Activated CD4-positive, alpha-beta memory T cell treated with anti-CD3 and anti-CD28 coated beads, Interleukin-2, amount 10 ng/mL, durations not matched to agents 7 days and 5 days (primary cell): ENCODE data around the gene SPINK9. TPM values are rescaled to one million over a fixed set of nuclear protein-coding genes. Genes with fewer than 3 reads are reported as not detected.

Source experiments
- total RNA-seq, 2 experiments: library from RNA; stranded (reverse); gene quantifications; one replicate each; pipeline ENCODE4 v1.2.3, GENCODE V29; 2021

The SPINK9 gene
- total RNA-seq, 2 experiments from 2014 or later: not detected

Other genes with a start within 250 kb of the SPINK9 start
- not detected for gene SPINK14, start 167.0 kb upstream of the SPINK9 start, total RNA-seq
- not detected for gene SPINK6, start 132.5 kb upstream of the SPINK9 start, total RNA-seq
- gene MARCOL, start 97.0 kb upstream of the SPINK9 start, total RNA-seq: not detected
- gene SPINK13, start 66.8 kb upstream of the SPINK9 start, total RNA-seq: not detected
- gene SPINK7, start 23.1 kb upstream of the SPINK9 start, total RNA-seq: not detected
- gene FBXO38, start 48.4 kb downstream of the SPINK9 start, total RNA-seq: 10 to 100 TPM; 45.4 to 47.9 TPM